ENCODE data around the gene PTPN9.
"Not testable (repeated sequence)": the region's sequence is repeated elsewhere in the genome, so short reads cannot be mapped to it uniquely, and the experiment has no call there.

The PTPN9 gene

DNA sequence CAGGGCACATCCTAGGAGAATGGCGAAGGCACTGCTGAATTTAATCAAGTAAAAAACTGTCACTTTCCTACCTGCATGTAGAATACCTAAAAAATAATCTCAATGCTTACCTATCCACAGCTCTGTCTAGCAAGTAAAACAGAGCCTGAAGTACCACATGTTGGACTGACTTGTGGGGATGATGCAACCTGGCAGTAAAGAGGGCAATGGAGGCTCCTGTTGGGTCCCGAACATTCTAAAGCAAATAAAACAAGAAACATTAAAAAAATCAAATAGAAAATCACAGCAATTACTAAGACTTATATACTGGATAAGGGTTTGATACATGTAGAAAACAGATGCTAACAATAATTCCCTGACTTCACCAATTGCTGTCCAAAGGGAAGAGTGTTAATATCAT is 56.1 kb downstream of the PTPN9 start:
- no peak for DNase-seq

DNA sequence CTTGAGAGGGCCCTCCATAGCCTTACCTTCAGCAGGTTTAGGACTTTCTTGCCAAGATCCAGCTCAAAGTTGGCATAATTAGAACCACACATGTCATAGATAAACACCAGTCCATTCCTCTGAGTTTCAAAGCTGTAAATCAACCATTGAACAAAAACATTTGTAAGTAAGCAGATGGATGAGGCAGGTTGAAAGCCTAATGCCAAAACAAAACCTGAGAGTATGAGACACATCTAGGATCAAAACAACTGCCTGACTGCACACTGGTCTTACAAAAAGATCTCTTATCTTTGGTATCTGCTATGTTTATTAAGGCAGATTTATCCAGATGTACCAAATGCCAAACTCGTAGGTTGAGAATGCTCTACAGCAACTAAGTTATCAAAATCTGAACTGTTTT is 61.9 kb downstream of the PTPN9 start:
- DNase-seq = no peak

DNA sequence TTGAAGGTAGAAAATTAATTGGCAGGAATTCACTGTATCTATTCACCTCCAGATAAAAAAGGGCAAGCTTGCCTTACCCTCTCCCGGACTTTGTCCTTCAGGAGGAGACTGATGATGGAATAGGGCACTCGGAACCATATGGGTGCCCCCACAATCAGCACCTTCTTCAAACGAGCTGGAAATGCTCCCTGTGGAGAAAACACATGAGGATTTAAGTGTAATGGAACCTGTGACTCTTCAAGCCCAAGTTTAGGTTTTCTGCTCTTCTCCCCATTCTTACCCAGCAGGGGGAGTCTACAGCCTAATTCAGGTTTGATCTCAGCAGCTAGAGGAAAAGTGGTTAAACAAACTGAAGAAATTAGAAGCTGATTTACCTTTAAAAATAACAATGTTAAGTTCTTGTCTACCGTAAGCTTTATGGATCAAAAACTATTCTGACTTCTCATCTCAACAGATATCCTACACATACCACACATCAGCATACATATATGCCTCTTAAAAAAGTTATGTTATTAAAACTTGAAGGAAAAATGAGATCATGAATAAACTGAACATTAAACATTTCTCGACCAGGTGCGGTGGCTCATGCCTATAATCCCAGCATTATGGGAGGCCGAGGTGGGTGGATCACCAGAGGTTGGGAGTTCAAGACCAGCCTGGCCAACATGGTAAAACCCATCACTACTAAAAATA is 70.1 kb downstream of the PTPN9 start:
- DNase-seq = peak; percentile 50

DNA sequence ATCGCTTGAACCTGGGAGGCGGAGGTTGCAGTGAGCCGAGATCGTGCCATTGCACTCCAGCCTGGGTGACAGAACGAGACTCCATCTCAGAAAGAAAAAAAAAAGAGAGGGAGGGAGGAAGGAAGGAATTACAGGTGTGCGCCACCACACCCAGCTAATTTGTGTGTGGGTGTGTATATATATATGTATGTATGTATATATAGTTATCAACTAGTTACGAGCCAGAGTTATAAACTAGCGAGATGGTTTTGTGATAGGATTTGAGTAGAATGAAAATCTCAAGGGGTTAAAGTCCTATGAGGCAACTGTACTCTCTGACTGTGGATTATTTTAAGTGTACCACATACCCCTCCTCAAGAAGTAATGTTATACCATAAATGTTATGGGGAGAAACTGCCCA is 76.8 kb downstream of the PTPN9 start:
- no peak for DNase-seq

DNA sequence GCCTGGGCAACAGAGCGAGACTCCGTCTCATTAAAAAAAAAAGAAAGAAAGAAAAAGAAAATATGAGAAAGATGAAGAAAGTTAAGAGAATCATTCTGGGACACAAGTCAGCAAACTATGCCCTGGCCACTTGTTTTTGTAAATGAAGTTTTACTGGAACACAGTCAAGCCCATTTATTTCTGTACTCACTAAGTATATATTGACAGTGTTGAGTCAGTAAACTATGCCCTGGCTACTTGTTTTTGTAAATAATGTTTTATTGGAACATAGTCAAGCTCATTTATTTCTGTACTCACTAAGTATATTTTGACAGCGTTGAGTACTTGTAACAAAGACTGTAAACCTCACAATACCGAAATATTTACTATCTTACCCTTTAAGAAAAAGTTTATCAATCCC is 85.4 kb downstream of the PTPN9 start:
- no peak for DNase-seq

DNA sequence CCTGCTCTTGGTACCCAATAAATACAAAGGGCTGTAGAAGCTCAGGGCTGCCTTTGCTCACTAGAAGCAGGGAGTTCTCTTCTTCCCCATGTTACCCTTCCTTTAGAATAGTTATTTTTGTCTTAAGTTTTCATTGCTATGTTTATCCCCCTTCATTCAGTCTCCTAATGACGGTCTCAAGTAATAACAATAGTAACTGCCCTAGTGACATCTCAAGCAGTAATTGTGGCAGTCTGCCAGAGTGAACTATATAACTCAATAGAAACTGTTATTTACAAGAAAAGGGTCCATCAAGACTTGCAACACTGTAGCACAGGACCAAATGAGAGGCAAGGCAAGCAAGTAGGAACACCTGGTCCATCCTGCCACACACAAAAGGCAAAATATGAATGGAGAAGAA is 95.2 kb downstream of the PTPN9 start:
- DNase-seq = no peak

DNA sequence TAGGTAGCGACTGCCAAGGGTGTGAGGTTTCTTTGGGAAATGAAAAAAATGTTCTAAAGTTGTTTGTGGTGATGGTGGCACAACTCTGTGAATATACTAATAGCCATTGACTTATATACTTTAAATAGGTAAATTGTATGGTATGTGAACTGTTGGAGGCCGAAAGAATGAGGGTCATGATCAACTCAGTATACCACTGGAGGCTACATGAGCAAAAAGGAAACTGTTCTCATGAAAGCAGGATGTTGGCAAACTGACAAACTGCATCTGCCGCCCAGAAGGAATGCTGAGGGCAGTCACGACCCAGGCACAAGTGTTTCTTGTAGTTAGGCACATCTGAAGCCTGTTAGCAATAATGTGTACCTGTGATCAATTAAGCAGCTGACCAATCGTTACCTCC is 95.6 kb downstream of the PTPN9 start:
- DNase-seq = not testable (repeated sequence)

DNA sequence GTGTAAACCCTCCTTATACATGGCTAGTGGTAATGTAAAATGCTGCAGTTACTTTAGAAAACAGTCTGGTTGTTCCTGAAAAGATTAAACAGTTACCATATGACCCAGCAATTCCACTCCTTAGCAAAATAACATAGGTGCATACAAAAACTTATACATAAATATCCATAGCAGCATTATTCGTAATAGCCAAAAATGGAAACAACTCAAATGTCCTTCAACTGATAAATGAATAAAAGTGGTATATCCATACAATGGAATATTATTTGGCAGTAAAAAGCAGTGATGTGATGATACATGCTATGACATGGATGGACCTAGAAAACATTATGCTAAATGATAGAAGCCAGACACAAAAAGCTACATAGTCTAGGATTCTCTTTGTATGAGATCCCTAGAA is 96.0 kb downstream of the PTPN9 start:
- DNase-seq = no peak

DNA sequence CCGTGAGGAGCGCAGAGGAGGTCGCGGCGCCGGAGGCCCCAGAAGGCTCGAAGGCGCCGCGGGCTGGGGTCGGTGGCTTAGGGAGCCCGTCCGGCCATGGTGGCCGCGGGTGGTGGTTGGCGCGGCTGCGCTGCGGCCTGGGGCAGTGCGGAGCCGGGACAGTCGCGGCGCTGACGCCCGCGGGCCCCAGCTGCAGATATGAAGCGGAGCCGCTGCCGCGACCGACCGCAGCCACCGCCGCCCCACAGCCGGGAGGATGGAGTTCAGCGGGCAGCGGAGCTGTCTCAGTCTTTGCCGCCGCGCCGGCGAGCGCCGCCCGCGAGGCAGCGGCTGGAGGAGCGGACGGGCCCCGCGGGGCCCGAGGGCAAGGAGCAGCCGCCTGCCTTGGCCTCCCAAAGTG is 98.7 kb downstream of the PTPN9 start:
- DNase-seq = not testable (repeated sequence)

DNA sequence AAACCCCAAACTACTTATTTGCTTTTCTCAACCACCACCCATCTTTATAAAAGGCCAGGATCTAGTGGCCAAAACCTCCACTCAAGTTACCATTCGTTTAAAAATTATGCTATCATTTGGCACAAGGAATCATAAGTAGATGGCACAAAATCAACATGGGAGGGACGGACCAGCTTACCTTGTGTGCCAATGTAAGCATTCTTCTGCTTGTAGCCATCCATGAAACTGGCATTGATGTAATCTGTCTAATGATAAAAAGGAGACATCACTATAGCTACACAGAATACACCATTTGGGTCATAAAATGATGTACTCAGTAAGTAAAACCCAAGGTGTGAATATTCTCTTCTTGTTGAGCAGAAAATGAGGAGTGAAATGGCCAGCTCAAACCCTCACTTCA is 99.4 kb downstream of the PTPN9 start:
- DNase-seq = no peak

DNA sequence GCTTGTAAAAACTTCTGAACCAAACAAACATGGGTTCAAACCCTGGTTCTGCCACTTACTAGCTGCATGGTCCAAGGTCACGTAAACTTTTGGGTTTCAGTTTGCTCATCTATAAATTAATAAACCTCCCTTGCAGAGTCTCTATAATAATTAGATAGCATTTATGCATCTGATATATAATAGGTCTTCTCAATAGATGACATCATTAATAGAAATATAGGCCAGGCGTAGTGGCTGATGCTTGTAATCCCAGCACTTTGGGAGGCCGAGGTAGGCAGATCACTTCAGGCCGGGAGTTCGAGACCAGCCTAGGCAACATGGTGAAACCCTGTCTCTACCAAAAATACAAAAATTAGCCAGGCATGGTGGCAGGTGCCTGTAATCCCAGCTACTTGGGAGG is 102.0 kb downstream of the PTPN9 start:
- DNase-seq = not testable (repeated sequence)

DNA sequence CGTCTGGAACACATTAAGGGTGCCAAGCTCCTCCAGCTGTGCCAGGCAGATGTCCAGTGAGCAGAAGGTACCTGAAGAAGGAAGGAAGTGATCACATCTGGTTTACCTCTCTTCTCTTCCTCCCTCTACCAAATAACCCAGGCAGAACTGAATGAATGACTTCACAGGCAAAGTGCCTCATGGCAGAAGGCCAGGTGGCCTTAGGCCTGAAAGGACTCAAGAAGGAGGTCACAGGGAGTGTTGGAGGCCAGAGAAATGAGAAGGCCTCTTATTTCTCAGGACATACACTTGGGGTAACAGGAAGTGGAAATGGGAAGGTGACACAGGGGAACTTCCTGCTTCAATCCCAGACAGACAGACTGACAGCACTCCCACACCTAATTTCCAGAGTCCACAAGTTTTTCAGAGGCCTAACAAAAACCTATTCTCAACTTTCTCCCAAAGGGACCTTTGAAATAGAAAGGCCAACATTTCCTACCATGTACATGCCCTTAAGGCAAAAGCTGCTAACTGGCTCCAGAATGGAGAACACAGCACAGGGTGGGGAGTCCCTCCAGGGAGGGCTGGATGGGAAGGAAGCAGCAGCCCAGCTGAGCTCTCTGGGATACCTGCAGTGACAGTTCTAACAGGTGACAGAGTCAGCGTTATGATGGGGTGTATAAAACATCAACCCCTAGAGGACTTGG is 110.1 kb downstream of the PTPN9 start:
- DNase-seq = no peak

DNA sequence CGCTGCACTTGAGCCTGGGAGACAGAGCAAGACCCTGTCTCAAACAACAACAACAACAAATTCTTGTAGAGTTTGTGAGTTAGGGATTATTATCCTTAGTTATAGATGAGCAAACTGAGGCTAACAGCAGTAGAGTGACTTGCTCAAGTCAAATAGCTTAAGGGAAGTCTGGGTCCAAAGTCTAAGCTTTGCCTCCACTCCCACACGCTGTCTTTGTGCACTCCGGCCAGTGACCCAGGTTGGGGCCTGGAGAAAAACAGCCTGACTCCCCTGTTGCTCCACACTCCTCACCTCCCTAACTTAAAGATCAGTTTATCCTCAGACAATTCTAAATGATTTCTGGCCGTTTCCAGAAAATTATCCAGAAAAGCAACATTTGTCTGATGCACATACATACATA is 118.5 kb downstream of the PTPN9 start:
- no peak for DNase-seq

DNA sequence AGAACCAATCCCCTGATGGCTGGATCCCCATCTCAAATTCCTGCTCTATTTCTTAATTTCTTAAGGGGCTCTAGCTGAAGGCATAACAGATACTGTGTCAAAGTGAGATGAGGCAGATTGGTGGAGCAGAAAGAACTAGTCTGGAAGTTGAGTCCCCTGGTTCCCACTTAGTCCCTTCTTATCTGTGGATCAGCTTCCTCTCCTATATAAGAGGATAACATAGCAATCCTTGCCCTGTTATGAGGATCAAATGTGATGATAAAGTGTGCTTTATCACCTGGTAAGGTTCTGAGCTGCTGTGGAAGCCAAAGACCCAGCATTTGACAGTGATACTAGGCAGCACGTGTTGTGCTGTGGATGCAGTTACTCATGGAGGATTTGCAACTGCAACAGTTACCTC is 119.5 kb downstream of the PTPN9 start:
- DNase-seq = no peak

DNA sequence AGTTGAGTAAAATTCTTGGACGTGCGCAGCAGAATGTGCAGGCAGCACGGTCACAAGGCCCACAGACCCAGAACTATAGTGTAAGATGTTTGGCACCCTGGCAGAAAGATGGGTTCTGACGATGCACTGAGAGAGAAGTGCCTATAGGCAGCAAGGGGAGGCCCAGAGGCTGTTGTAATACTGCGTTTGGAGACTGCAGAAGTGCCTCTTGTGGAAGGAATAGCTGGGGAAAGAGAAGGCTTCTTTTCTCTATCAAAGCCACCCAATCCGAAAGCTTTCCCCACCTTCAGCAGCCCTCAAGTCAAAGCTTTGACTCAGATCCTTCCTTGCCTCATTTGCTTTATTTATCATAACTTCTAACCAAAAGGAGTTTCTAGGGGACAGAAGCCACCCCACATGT is 122.4 kb downstream of the PTPN9 start:
- peak; percentile 9 for DNase-seq

DNA sequence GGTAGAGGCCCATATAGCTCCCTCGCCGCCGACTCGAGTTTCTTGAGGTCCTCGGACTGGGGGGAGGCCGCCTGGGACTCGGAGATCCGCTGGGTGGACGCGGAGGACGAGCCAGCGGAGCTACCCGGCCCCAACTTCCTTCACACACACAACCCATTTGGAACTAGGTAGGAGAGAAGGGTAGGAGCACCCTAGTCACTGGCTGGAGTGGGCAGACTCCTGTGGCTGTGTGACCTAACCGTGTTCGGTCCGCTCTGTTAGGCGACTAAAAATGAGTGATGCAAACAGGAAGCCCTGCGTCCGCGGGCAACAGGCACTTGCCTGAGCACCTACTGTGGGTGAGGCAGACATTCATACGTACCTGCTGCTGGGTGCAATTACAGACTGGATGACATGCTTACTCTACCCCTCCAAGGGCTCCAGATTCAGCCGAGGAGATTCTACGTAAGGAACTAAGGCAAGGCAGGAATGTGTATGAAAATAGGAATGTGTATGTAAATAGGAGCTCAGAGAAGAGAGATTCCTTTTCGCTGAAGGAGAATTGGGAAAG is 123.1 kb downstream of the PTPN9 start:
- peak; percentile 79 for DNase-seq

DNA sequence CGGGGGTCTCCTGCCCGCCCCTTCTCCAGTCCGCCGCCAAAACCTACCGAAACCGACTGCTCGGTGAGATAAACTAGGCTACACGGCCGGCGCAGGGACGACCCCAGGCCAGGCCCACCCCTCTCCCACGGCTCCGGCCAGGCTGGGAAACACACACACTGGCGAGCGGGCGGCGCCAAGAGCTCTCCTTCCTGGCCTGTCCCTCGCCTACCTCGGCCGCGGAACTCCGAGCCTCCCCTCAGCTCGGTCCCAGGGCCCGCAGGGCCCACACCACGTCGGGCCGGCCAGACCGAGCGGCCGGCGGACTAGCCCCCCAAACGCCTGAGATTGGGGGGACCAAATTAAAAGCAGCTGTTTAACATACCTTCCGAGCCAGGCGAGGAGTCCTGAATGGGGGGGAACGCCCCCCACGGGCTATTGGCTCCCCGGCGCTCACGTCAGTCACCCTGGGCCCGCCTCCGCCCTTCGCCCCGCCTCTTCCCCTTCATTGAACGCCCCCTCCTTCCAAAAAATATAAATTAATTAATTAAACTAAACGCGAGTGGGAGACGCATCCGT is 123.6 kb downstream of the PTPN9 start:
- DNase-seq = peak; percentile 83

DNA sequence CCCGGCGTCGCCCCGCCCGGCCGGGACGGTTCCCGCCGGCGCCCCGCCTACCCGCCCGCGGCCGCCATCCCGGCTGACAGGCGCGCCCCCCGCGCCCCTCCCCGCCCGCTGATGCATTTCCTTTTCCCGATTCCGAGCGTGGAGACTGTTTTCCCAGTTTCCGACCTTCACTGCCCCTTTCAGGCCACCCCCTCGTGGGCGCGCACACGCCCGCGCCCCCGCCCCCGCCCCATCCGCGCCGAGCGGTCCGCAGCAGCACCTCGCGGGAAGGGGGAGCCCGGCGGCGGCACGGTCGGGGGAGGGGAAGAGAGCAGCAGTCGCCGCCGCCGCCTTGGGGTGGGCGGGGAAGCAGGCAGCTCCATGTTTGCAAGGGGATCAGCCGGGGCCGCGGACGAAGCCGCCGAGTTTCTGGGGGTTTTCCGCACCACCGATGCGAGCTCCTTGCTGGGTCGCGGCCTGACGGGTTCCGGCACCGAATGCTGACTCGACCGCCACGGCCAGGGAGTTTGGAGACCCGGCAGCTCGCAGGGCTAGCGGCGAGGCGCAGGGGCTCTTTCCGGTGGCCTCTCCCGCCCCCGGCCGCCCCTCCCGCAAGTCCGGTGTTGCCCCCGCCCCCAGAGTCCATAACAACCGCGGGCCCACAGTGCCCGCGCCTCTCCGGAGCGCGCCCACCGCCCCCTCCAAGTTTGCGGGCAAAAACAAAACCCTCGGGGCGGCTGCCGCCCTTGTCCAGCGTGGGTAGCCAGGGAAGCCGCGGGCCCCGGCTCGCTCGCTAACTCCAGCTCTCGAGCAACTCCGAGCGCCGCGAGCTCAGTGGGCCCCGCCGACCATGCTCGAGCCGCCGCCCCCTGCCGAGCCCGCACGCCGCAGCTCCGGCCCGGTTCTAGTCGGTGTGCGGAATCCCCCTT is 124.4 kb downstream of the PTPN9 start:
- DNase-seq = peak; percentile 87

DNA sequence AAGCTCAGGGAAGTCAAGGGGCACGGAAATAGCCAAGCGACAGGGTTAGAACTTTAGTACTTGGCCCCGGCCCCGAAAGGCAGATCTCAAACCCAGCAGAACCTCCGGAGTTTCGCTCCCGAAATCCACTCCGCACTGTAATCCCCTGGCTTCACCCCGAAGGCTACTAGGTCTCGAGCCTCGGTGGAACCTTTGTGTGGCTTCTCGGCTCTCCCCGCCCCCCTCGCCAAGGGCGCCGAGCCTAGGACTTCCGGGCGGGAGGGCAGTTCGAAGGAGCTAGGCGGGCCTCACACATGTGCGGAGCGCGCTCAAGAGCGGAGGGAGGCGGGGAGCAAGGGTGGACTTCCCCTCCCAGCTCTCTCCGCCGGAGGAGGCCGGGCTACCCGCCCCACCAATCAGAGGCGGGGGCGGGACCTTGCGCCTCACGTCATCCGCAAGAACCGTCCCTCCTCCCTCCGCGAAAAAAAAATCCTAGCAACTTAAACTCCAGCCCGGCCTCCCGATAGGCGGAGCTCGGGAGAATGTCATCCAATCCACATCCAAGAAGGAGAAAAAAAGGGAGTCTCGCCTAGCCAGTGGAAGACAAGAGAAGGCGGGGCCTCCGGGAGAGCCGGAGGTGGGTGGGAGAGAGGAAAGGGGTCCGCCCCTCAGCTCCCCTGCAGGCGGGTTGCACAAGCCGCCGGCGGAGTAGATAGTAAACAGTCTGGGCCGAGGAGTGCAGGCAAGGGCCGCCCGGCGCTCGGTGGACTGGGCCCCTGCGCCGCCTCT is 125.2 kb downstream of the PTPN9 start:
- peak; percentile 99 for DNase-seq

DNA sequence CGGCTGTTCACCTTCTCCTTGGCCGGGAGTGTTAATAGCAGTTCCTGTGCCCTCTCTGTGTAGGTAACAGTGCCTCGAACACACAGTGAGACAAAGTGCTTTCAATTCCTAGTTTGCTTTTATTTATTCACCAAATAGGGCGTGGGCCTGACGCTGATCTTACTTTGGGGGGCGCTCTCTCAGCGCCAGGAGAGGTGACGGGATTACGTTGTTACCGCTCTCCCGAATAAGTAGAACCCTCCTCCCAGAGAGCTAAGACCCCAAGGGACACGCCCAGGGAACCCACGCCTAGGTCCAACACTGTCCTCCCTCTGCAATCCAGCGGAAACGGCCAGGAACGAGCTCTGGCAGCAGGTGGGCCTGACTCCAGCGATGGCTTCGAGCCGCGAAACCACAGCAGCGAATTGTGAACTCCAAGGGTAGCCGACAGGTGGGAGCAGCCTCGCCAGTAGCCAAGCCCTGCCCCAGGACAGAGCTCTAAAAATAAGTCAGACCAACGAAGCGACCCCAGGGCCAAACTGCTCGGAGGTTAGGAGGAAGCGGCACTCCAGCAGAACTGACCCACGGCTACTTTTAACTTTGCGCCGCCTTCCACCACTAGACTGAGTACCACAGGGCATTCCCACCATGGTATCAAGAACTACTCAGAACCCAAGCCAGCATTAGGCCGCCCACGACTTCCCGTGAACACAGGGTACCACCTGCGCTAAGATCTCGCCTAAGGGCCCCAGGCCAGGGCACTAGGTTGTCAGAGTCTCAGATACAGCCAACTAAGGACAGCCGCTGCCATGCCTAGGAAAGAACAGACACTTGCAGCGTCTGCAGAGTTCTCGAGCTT is 126.0 kb downstream of the PTPN9 start:
- DNase-seq = peak; percentile 70

DNA sequence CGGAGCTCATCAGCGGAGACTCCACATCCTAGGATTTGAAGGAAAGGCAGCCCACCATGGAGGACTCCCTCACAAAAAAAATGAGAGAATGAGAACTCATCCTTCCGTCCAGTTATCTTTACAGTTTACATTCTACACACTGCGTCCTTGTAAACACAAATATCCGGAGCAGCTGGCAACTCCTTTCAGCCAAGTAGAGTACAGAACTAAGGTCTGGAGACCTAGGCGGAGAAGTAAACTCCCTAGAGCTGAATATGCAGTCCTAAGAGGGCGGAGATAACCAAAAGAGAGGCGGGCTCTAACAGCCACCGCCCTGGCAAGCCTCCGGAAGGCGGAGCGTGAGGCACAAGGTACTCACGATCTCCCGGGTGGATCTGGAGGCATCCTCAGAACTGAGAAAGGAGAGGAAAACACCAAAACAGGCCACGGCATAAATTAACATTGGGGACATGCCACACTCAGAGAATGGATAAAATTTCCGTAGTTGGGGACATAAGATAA is 126.7 kb downstream of the PTPN9 start:
- DNase-seq = peak; percentile 89
